ENCODE measurements around the gene MFRP.

Gene MFRP

GRCh38 chr11:119350302-119350701, 3.8 kb upstream of the MFRP start:
- Histone ChIP-seq H3K4me1 (ENCODE audit: control insufficient read depth, insufficient read depth, low read length) (no peaks in the 10 kb centered on the region; the same call in 1 of the 2 replicates), H3K27ac (ENCODE audit: extremely low read depth, low read depth, low read length) (no peak overlapping the region), H3K4me3 (ENCODE audit: low read depth, low read length) (no peak overlapping the region), H3K9me3 (ENCODE audit: control insufficient read depth, insufficient read depth, low read depth, low read length) (no peaks in the 10 kb centered on the region), H3K36me3 (ENCODE audit: control insufficient read depth in 2 of 2, insufficient read depth in 1 of 2, low read length in 2 of 2) (peaks cover 0 to 3% of the 10 kb centered on the region in 2 experiments; a peak in 1 of 3 replicates)
- CTCF ChIA-PET, result interaction anchor here (0.6 to 1.0 kb wide), 3 partner anchors 10 to 27 kb away, joined by 3 to 5 read pairs (median 5); partner anchors contain the start of gene C1QTNF5
- TF ChIP-seq ZNF221 (tag by site-specific recombination; IDR thresholded peaks at IDR 0.05; ENCODE audit: borderline replicate concordance) (no peak), ZNF621 (tag by site-specific recombination; IDR thresholded peaks at IDR 0.05) (no peak), ZFP41 (tag by site-specific recombination; IDR thresholded peaks at IDR 0.05; ENCODE audit: borderline replicate concordance) (no peak), ZNF202 (tag by site-specific recombination; IDR thresholded peaks at IDR 0.05; ENCODE audit: borderline replicate concordance) (no peak), ZBTB21 (tag by site-specific recombination; IDR thresholded peaks at IDR 0.05) (no peak), ZNF544 (tag by site-specific recombination; IDR thresholded peaks at IDR 0.05) (no peak), ZIC2 (tag by site-specific recombination; IDR thresholded peaks at IDR 0.05) (no peak), ZFP3 (tag by site-specific recombination; IDR thresholded peaks at IDR 0.05; ENCODE audit: low read depth) (no peak), ZBTB1 (tag by site-specific recombination; IDR thresholded peaks at IDR 0.05) (no peak), ZNF394 (tag by site-specific recombination; IDR thresholded peaks at IDR 0.05; ENCODE audit: borderline replicate concordance) (no peak), ZNF157 (tag by site-specific recombination; IDR thresholded peaks at IDR 0.05) (no peak), ZBTB20 (tag by site-specific recombination; IDR thresholded peaks at IDR 0.05) (no peak), ZNF561 (tag by site-specific recombination; IDR thresholded peaks at IDR 0.05; ENCODE audit: borderline replicate concordance) (no peak), ZNF23 (tag by site-specific recombination; IDR thresholded peaks at IDR 0.05; ENCODE audit: borderline replicate concordance) (no peak), ZNF175 (tag by site-specific recombination; IDR thresholded peaks at IDR 0.05) (no peak)
- POLR2A ChIA-PET, result interaction anchor here (0.6 kb wide), 1 partner anchor 12 kb away, joined by 9 read pairs; no protein-coding TSS in a partner anchor

- no peaks in the 10 kb centered on the region; the same call in 1 of the 2 replicates for H3K4me1 ChIP-seq (ENCODE audit: control insufficient read depth, insufficient read depth, low read length)
- no peaks in the 10 kb centered on the region for H3K36me3 ChIP-seq (ENCODE audit: control insufficient read depth in 2 of 2, insufficient read depth in 1 of 2, low read length in 2 of 2)
- H3K4me3 ChIP-seq (ENCODE audit: low read depth, low read length), result no peak overlapping the region
- H3K27ac ChIP-seq (ENCODE audit: extremely low read depth, low read depth, low read length), result no peak overlapping the region
- H3K9me3 ChIP-seq (ENCODE audit: control insufficient read depth, insufficient read depth, low read depth, low read length), result no peaks in the 10 kb centered on the region
- ChIA-PET CTCF (interaction anchor here (0.7 to 3.4 kb wide), 7 partner anchors 9 to 28 kb away, joined by 3 to 34 read pairs (median 5); partner anchors contain the start of gene C1QTNF5), POLR2A (interaction anchor here (0.8 to 1.0 kb wide), 3 partner anchors 10 to 253 kb away, joined by 3 to 8 read pairs (median 4); a partner anchor contains a TSS)
- TF ChIP-seq KLF8 (tag by site-specific recombination; IDR thresholded peaks at IDR 0.05) (no peak), HOXA7 (CRISPR knock-in tag; IDR thresholded peaks at IDR 0.05; ENCODE audit: borderline replicate concordance) (no peak), ZSCAN16 (tag by site-specific recombination; IDR thresholded peaks at IDR 0.05) (no peak), ZNF747 (tag by site-specific recombination; IDR thresholded peaks at IDR 0.05) (no peak), ZNF391 (tag by site-specific recombination; IDR thresholded peaks at IDR 0.05; ENCODE audit: borderline replicate concordance, low read depth) (no peak), ZFP37 (tag by site-specific recombination; IDR thresholded peaks at IDR 0.05) (no peak), ZSCAN30 (tag by site-specific recombination; IDR thresholded peaks at IDR 0.05) (no peak), ZNF140 (tag by site-specific recombination; IDR thresholded peaks at IDR 0.05) (no peak), ELK4 (IDR thresholded peaks at IDR 0.05; ENCODE audit: borderline replicate concordance, low read depth, low read length) (no peak), ZSCAN5A (tag by site-specific recombination; IDR thresholded peaks at IDR 0.05) (no peak)
- TF ChIP-seq, protein P1, sequence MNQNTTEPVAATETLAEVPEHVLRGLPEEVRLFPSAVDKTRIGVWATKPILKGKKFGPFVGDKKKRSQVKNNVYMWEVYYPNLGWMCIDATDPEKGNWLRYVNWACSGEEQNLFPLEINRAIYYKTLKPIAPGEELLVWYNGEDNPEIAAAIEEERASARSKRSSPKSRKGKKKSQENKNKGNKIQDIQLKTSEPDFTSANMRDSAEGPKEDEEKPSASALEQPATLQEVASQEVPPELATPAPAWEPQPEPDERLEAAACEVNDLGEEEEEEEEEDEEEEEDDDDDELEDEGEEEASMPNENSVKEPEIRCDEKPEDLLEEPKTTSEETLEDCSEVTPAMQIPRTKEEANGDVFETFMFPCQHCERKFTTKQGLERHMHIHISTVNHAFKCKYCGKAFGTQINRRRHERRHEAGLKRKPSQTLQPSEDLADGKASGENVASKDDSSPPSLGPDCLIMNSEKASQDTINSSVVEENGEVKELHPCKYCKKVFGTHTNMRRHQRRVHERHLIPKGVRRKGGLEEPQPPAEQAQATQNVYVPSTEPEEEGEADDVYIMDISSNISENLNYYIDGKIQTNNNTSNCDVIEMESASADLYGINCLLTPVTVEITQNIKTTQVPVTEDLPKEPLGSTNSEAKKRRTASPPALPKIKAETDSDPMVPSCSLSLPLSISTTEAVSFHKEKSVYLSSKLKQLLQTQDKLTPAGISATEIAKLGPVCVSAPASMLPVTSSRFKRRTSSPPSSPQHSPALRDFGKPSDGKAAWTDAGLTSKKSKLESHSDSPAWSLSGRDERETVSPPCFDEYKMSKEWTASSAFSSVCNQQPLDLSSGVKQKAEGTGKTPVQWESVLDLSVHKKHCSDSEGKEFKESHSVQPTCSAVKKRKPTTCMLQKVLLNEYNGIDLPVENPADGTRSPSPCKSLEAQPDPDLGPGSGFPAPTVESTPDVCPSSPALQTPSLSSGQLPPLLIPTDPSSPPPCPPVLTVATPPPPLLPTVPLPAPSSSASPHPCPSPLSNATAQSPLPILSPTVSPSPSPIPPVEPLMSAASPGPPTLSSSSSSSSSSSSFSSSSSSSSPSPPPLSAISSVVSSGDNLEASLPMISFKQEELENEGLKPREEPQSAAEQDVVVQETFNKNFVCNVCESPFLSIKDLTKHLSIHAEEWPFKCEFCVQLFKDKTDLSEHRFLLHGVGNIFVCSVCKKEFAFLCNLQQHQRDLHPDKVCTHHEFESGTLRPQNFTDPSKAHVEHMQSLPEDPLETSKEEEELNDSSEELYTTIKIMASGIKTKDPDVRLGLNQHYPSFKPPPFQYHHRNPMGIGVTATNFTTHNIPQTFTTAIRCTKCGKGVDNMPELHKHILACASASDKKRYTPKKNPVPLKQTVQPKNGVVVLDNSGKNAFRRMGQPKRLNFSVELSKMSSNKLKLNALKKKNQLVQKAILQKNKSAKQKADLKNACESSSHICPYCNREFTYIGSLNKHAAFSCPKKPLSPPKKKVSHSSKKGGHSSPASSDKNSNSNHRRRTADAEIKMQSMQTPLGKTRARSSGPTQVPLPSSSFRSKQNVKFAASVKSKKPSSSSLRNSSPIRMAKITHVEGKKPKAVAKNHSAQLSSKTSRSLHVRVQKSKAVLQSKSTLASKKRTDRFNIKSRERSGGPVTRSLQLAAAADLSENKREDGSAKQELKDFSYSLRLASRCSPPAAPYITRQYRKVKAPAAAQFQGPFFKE (tag by site-specific recombination; IDR thresholded peaks at IDR 0.05; ENCODE audit: borderline replicate concordance), result no peak
These were observed 1.6 kb upstream of the MFRP start for GRCh38 chr11:119347940-119348605.

All from HEK293 (cell line).